BJ (cell line): ENCODE results near the gene DNAJC13. TPM values are rescaled to one million over a fixed set of nuclear protein-coding genes. Genes with fewer than 3 reads are reported as not detected.

Experiments
- CTCF ChIA-PET: fragments of 350-600 bp; formaldehyde crosslinking; extraction: SDS; loops from one replicate; lab custom pipeline; 2021; ENCODE audit warnings: antibody characterized with exemption, inconsistent platforms; lab: Yijun Ruan, JAX
- POLR2A ChIA-PET: fragments of 300-600 bp; sonication (Branson Sonifier 250); formaldehyde crosslinking; extraction: SDS; loops from one replicate; lab custom pipeline; 2021; ENCODE audit warnings: antibody characterized with exemption; lab: Charles Lee
- DNase-seq: peaks from one replicate; pipeline ENCODE4 v3.0.0-alpha.2; 2011; ENCODE audit warnings: low read depth
- H3K27me3 ChIP-seq: 2 replicates; pipeline ENCODE4 v1.6.0; 2011; ENCODE audit warnings: low read length; ENCODE audit not compliant: control insufficient read depth, insufficient read depth
- H3K36me3 ChIP-seq: 2 replicates; pipeline ENCODE4 v1.5.1; 2011; ENCODE audit warnings: low read length; ENCODE audit not compliant: control insufficient read depth, insufficient read depth
- H3K4me3 ChIP-seq: 2 replicates; pipeline ENCODE4 v1.5.1; 2011; ENCODE audit warnings: low read depth, mild to moderate bottlenecking, control low read depth, low read length
- CTCF ChIP-seq: IDR thresholded peaks from 2 replicates; pipeline ENCODE4 v1.5.1; 2011; ENCODE audit warnings: low read depth, mild to moderate bottlenecking, control low read depth, inconsistent platforms, low read length, moderate library complexity; ENCODE audit not compliant: insufficient read depth
- polyA plus RNA-seq: library from polyadenylated mRNA; depleted of rRNA; stranded (reverse); fragments of >200 nt; gene quantifications from 2 replicates; pipeline ENCODE4 v1.2.3, GENCODE V29; 2011

The DNAJC13 gene
- polyA plus RNA-seq, 1 experiment: 21.7 TPM

GRCh38 chr3:132461544-132461943 is 44.2 kb downstream of the DNAJC13 start:
- peaks cover 2% of the 10 kb centered on the region; the same call in 1 of the 2 replicates for H3K36me3 ChIP-seq
- no peak overlapping the region for H3K4me3 ChIP-seq
- TF ChIP-seq CTCF: no peak
- ChIA-PET POLR2A (no interaction called here), CTCF (interaction anchor here (0.6 to 1.3 kb wide), 3 partner anchors 16 to 1138 kb away, joined by 3 read pairs; no protein-coding TSS in a partner anchor)
- no peak for DNase-seq
- no peaks in the 10 kb centered on the region for H3K27me3 ChIP-seq

GRCh38 chr3:132464066-132464465 is 46.8 kb downstream of the DNAJC13 start:
- DNase-seq: no peak
- CTCF ChIA-PET: no interaction called here
- H3K4me3 ChIP-seq: no peak overlapping the region
- POLR2A ChIA-PET: no interaction called here
- no peaks in the 10 kb centered on the region for H3K27me3 ChIP-seq
- TF ChIP-seq CTCF: no peak
- H3K36me3 ChIP-seq: peaks cover under 1% of the 10 kb centered on the region; the same call in 1 of the 2 replicates

GRCh38 chr3:132469326-132469725 is 52.0 kb downstream of the DNAJC13 start:
- peaks cover under 1% of the 10 kb centered on the region; the same call in 1 of the 2 replicates for H3K36me3 ChIP-seq
- TF ChIP-seq CTCF: no peak

GRCh38 chr3:132486099-132486498 is 68.8 kb downstream of the DNAJC13 start:
- peak; percentile 28 for DNase-seq
- H3K4me3 ChIP-seq: no peak overlapping the region
- H3K27me3 ChIP-seq: no peaks in the 10 kb centered on the region
- ChIA-PET POLR2A (no interaction called here), CTCF (interaction anchor here (1.1 to 2.8 kb wide), 2 partner anchors 12 to 51 kb away, joined by 4 to 9 read pairs; no protein-coding TSS in a partner anchor)
- no peak for TF ChIP-seq CTCF
- peaks cover 1% of the 10 kb centered on the region; the same call in 1 of the 2 replicates for H3K36me3 ChIP-seq

More at GRCh38 chr3:132469326-132469725, 52.0 kb downstream of the DNAJC13 start:
- no peak overlapping the region for H3K4me3 ChIP-seq
- ChIA-PET CTCF (no interaction called here), POLR2A (no interaction called here)
- no peaks in the 10 kb centered on the region for H3K27me3 ChIP-seq
- no peak for DNase-seq

- no peak overlapping the region for H3K4me3 ChIP-seq
- TF ChIP-seq CTCF: no peak
- CTCF ChIA-PET: interaction anchor here (1.5 to 2.8 kb wide), 2 partner anchors 10 to 12 kb away, joined by 3 to 9 read pairs; no protein-coding TSS in a partner anchor
- H3K36me3 ChIP-seq: peaks cover 5% of the 10 kb centered on the region; the same call in 1 of the 2 replicates
- POLR2A ChIA-PET: no interaction called here
- DNase-seq: no peak
- no peaks in the 10 kb centered on the region for H3K27me3 ChIP-seq
Observed at GRCh38 chr3:132488151-132488550, 70.8 kb downstream of the DNAJC13 start.
